ENCODE measurements around the gene NXPH1. TPM values are rescaled to one million over a fixed set of nuclear protein-coding genes. Genes with fewer than 3 reads are reported as not detected.

NXPH1 gene
- total RNA-seq, 1 donor: not detected

DNA sequence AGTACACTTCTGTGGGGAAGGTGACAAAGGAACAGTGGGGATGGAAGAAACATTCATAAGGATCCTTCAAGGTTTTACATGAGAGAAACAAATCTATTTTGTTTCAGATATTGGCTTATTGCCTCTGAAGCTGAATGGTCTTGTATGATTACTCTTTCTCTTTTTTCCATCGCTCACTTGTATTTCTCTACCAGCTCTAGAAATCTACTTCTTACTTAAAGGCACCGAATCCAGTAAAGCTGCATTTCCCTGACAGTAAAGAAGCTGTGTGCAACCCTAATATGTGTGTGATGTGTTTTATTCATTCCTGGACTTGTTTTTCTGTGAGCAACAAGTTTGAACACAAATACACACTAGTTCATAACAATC is 45.2 kb upstream of the NXPH1 start:
- Histone ChIP-seq H2AFZ (ENCODE audit: low read length) (no peak overlapping the region), H3K36me3 (ENCODE audit: insufficient read depth, low read length) (no peaks in the 10 kb centered on the region), H3K4me1 (ENCODE audit: insufficient read depth, low read length) (no peaks in the 10 kb centered on the region), H3K9me3 (ENCODE audit: low read depth, low read length) (no peaks in the 10 kb centered on the region), H3K79me2 (ENCODE audit: insufficient read depth, low read length) (no peaks in the 10 kb centered on the region), H3K27ac (ENCODE audit: low read depth, low read length) (no peak overlapping the region), H4K20me1 (ENCODE audit: insufficient read depth, low read length) (no peaks in the 10 kb centered on the region), H3K4me2 (ENCODE audit: insufficient read depth, low read length) (no peak overlapping the region), H3K4me3 (ENCODE audit: insufficient read depth, low read length) (no peak overlapping the region), H3K27me3 (ENCODE audit: insufficient read depth, low read length) (no peaks in the 10 kb centered on the region)
- TF ChIP-seq CTCF (IDR thresholded peaks at IDR 0.05; ENCODE audit: extremely low read depth, low read depth, low read length): no peak
- DNase-seq (ENCODE audit: insufficient read length, low spot score, missing footprints): no peak

DNA sequence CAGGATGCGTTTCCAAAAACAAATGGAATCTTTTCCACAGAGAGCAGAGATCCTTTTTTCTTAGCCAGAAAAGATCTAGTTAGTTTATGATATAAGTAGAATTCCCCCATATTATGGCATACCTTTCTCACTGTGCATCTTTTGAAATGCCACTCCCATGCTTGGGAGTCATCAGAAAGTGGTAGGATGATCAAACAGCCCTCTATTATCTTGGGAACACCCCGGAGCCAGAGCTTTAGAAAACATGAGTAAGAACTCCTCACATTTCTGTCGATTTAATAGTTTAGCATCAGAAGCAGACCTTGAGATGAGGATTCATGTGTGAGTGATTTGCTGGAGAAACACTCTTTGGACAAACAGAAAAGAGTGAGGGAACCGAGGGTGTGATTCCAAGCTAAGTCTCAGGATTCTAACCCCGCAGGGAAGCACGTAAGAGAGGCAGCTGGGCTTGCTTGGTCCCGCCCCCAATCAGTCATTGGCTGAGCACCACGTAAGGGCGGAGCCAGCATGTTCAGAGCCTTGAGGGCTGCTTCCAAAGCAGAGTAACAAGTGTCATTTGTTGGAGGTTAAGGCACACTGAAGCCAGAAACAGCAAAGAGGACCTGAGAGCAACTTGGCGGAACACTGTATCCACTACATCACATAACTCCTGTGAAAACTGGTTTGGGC is 43.7 kb upstream of the NXPH1 start:
- Histone ChIP-seq H3K27me3 (ENCODE audit: insufficient read depth, low read length) (no peaks in the 10 kb centered on the region), H2AFZ (ENCODE audit: low read length) (no peak overlapping the region), H3K36me3 (ENCODE audit: insufficient read depth, low read length) (no peaks in the 10 kb centered on the region), H4K20me1 (ENCODE audit: insufficient read depth, low read length) (no peaks in the 10 kb centered on the region), H3K79me2 (ENCODE audit: insufficient read depth, low read length) (no peaks in the 10 kb centered on the region), H3K4me1 (ENCODE audit: insufficient read depth, low read length) (no peaks in the 10 kb centered on the region), H3K4me3 (ENCODE audit: insufficient read depth, low read length) (no peak overlapping the region), H3K4me2 (ENCODE audit: insufficient read depth, low read length) (no peak overlapping the region), H3K27ac (ENCODE audit: low read depth, low read length) (no peak overlapping the region), H3K9me3 (ENCODE audit: low read depth, low read length) (no peaks in the 10 kb centered on the region)
- DNase-seq (ENCODE audit: insufficient read length, low spot score, missing footprints): no peak
- TF ChIP-seq CTCF (IDR thresholded peaks at IDR 0.05; ENCODE audit: extremely low read depth, low read depth, low read length): no peak

- H3K4me3 ChIP-seq (ENCODE audit: insufficient read depth, low read length): no peak overlapping the region
- H3K4me1 ChIP-seq (ENCODE audit: insufficient read depth, low read length): no peaks in the 10 kb centered on the region
- H3K36me3 ChIP-seq (ENCODE audit: insufficient read depth, low read length): no peaks in the 10 kb centered on the region
- no peak overlapping the region for H2AFZ ChIP-seq (ENCODE audit: low read length)
- H3K27ac ChIP-seq (ENCODE audit: low read depth, low read length): no peak overlapping the region
- H3K79me2 ChIP-seq (ENCODE audit: insufficient read depth, low read length): no peaks in the 10 kb centered on the region
- H3K4me2 ChIP-seq (ENCODE audit: insufficient read depth, low read length): no peak overlapping the region
- no peaks in the 10 kb centered on the region for H3K9me3 ChIP-seq (ENCODE audit: low read depth, low read length)
- H3K27me3 ChIP-seq (ENCODE audit: insufficient read depth, low read length): no peaks in the 10 kb centered on the region
- no peaks in the 10 kb centered on the region for H4K20me1 ChIP-seq (ENCODE audit: insufficient read depth, low read length)
- DNase-seq (ENCODE audit: insufficient read length, low spot score, missing footprints): no peak
- no peak for TF ChIP-seq CTCF (IDR thresholded peaks at IDR 0.05; ENCODE audit: extremely low read depth, low read depth, low read length)
These were observed 43.2 kb upstream of the NXPH1 start for GRCh38 chr7:8390262-8390626.

DNA sequence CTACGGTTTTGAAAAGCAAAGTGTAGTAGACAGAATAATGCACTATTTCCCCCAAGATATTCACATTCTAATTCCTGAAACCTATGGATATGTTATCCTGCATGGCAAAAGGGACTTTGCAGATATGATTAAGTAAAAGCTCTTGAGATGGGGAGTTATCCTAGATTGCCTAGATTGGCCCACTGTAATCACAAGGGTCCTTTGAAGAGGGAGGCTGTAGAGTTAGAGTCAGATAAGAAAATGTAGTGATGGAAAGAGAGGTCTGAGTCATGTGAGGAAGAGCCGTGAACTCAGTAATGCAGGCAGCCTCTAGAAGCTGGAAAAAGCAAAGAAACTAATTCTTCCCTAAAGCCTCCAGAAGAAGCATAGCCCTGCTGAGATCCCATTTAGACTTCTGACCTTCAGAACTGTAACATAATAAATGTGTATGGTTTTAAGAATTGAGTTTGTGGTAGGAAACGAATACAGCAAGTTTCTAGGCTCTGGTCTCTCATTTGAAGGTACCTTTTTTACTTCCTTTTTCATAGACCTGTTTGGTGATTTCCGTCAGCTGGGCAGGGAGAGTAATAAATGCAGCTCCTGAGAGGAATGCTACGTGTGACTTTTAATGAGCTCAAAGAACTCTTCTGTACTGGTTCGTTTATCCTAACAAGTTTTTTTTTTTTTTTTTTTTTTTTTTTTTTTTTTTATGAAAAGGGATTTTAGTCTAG is 41.9 kb upstream of the NXPH1 start:
- no peak overlapping the region for H2AFZ ChIP-seq (ENCODE audit: low read length)
- H3K4me1 ChIP-seq (ENCODE audit: insufficient read depth, low read length): no peaks in the 10 kb centered on the region
- TF ChIP-seq CTCF (IDR thresholded peaks at IDR 0.05; ENCODE audit: extremely low read depth, low read depth, low read length): no peak
- no peaks in the 10 kb centered on the region for H3K9me3 ChIP-seq (ENCODE audit: low read depth, low read length)
- H3K79me2 ChIP-seq (ENCODE audit: insufficient read depth, low read length): no peaks in the 10 kb centered on the region
- H3K4me3 ChIP-seq (ENCODE audit: insufficient read depth, low read length): no peak overlapping the region
- DNase-seq (ENCODE audit: insufficient read length, low spot score, missing footprints): no peak
- no peak overlapping the region for H3K4me2 ChIP-seq (ENCODE audit: insufficient read depth, low read length)
- no peaks in the 10 kb centered on the region for H4K20me1 ChIP-seq (ENCODE audit: insufficient read depth, low read length)
- H3K27ac ChIP-seq (ENCODE audit: low read depth, low read length): no peak overlapping the region
- no peaks in the 10 kb centered on the region for H3K27me3 ChIP-seq (ENCODE audit: insufficient read depth, low read length)
- no peaks in the 10 kb centered on the region for H3K36me3 ChIP-seq (ENCODE audit: insufficient read depth, low read length)

Measured in osteoblast (primary cell).